ENCODE data around the gene UBE3C.

- TF ChIP-seq EZH2 (IDR thresholded peaks at IDR 0.05; ENCODE audit: insufficient read depth, poor library complexity, severe bottlenecking) (no peak), EZH2phosphoT487 (IDR thresholded peaks at IDR 0.05; ENCODE audit: insufficient read depth, low read depth) (no peak)
Observed at GRCh38 chr7:157238087-157238486, 99.4 kb downstream of the UBE3C start.
